A549 (cell line): ENCODE data around the gene S100A1.

Source experiments
- BHLHE40 ChIP-seq: IDR thresholded peaks from 2 replicates; pipeline ENCODE4 v1.6.1; 2012; ENCODE audit warnings: low read depth, low read length, inconsistent platforms
- CEBPB ChIP-seq, 2 experiments: fragments of >200 bp in 1 of 2; sonication (Bioruptor Twin) in 1 of 2; formaldehyde crosslinking in 1 of 2; IDR thresholded peaks; 2 replicates each; pipeline ENCODE4 v1.6.1; 2012 to 2016
- EHMT2 ChIP-seq: fragments of 200-600 bp; sonication (generic); IDR thresholded peaks from 2 replicates; pipeline ENCODE4 v1.6.1; 2016; ENCODE audit warnings: antibody characterized with exemption, low read depth, mild to moderate bottlenecking, moderate library complexity
- EP300 ChIP-seq, 2 experiments: fragments of >200 bp; sonication (Bioruptor Twin); formaldehyde crosslinking; IDR thresholded peaks; 2 replicates in 1 of 2; 3 replicates in 1 of 2; pipeline ENCODE4 v1.6.1; 2016 to 2017
- ESRRA ChIP-seq: fragments of 150-350 bp; IDR thresholded peaks from 2 replicates; pipeline ENCODE4 v1.6.1; 2014; ENCODE audit warnings: mild to moderate bottlenecking, low read length, borderline replicate concordance
- FOSL2 ChIP-seq, 2 experiments: fragments of 450-650 bp in 1 of 2; fragments of >200 bp in 1 of 2; sonication (Bioruptor Twin) in 1 of 2; formaldehyde crosslinking; IDR thresholded peaks; 2 replicates each; pipeline versions ENCODE4 v1.5.0 to v1.6.1; 2016 to 2020; ENCODE audit warnings: mild to moderate bottlenecking in 1 of 2, moderate library complexity in 1 of 2
- JUN ChIP-seq, 2 experiments: fragments of >200 bp; sonication (Bioruptor Twin); formaldehyde crosslinking; IDR thresholded peaks; 2 replicates in 1 of 2; 3 replicates in 1 of 2; pipeline ENCODE4 v1.6.1; 2016 to 2017
- JUNB ChIP-seq: fragments of >200 bp; sonication (Bioruptor Twin); formaldehyde crosslinking; IDR thresholded peaks from 2 replicates; pipeline ENCODE4 v1.6.1; 2016
- POLR2A ChIP-seq: IDR thresholded peaks from 2 replicates; pipeline ENCODE4 v1.6.1; 2012; ENCODE audit warnings: mild to moderate bottlenecking, low read length
- RCOR1 ChIP-seq: fragments of 150-350 bp; IDR thresholded peaks from 2 replicates; pipeline ENCODE4 v1.6.1; 2014; ENCODE audit warnings: antibody characterized with exemption, low read length, low read depth
- TP53 ChIP-seq: fragments of 250-450 bp; sonication (Bioruptor Pico); IDR thresholded peaks from 2 replicates; pipeline ENCODE4 v1.5.0; 2021; ENCODE audit warnings: mild to moderate bottlenecking, moderate library complexity
- TF ChIP-seq, protein P1 (sequence below): fragments of >200 bp; sonication (Bioruptor Twin); formaldehyde crosslinking; IDR thresholded peaks from 3 replicates; pipeline ENCODE4 v1.5.1; 2016

DNA sequence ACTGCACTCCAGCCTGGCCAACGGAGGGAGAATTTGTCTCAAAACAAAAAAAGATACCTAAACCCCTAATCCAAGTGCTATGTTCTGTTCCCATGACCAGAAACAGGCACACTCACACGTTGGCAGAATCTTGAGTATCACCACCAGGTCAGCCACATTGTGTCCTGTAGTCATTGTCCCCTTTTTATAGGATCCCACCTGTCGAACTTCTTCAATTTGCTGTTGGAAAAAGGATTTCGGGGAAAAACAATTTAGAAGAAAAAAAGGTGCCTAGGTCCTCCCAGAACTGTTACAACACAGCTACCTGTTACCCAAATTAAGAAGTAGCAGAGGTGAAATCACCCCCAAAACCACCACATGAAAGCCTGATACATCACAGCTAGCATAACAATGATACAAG lies 39.2 kb downstream of the S100A1 start:
- TF ChIP-seq POLR2A, result no peak
- TF ChIP-seq, protein P1, sequence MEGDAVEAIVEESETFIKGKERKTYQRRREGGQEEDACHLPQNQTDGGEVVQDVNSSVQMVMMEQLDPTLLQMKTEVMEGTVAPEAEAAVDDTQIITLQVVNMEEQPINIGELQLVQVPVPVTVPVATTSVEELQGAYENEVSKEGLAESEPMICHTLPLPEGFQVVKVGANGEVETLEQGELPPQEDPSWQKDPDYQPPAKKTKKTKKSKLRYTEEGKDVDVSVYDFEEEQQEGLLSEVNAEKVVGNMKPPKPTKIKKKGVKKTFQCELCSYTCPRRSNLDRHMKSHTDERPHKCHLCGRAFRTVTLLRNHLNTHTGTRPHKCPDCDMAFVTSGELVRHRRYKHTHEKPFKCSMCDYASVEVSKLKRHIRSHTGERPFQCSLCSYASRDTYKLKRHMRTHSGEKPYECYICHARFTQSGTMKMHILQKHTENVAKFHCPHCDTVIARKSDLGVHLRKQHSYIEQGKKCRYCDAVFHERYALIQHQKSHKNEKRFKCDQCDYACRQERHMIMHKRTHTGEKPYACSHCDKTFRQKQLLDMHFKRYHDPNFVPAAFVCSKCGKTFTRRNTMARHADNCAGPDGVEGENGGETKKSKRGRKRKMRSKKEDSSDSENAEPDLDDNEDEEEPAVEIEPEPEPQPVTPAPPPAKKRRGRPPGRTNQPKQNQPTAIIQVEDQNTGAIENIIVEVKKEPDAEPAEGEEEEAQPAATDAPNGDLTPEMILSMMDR, result no peak
- TF ChIP-seq EP300 (IDR thresholded peaks at IDR 0.05), result no peak
- TF ChIP-seq RCOR1, result no peak
- TF ChIP-seq ESRRA, result no peak
- no peak for TF ChIP-seq FOSL2 (IDR thresholded peaks at IDR 0.05)
- TF ChIP-seq FOSL2 (CRISPR knock-in tag; IDR thresholded peaks at IDR 0.05), result no peak
- no peak for TF ChIP-seq BHLHE40
- TF ChIP-seq JUNB, result no peak
- TF ChIP-seq CEBPB (IDR thresholded peaks at IDR 0.05), result no peak
- no peak for TF ChIP-seq TP53 (CRISPR knock-in tag)
- TF ChIP-seq EHMT2, result no peak
- TF ChIP-seq JUN (IDR thresholded peaks at IDR 0.05), result no peak
